ENCODE data around the gene CLMN. TPM values are rescaled to one million over a fixed set of nuclear protein-coding genes. Genes with fewer than 3 reads are reported as not detected.

The CLMN gene
- total RNA-seq, 1 experiment from 2014 or later = 33.4 TPM

DNA sequence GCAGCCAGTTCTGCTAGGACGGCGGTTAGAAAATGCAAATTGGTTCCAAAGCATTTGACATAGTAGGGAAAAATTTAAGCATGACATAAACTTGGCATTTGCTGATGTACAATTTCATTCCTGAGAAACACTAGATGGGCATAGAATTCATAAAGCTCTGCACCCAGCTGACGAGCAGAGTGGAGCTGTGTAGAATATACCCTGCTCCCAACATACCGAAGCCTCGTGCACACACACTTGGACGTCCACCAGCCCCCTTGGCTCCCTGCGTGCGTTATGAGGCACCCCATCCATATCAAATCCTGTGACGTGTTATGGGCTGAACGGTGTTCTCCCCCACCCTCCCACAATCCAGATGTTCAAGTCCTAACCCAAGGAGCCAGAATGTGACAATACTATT is 65.4 kb downstream of the CLMN start:
- Histone ChIP-seq H2AFZ (ENCODE audit: low read depth, low read length, poor library complexity, severe bottlenecking) (no peak overlapping the region), H3K4me3 (replicated peaks in 1 of 2; ENCODE audit: low read depth in 1 of 2, low read length in 2 of 2) (no peak overlapping the region), H3K27me3 (ENCODE audit: insufficient read depth, low read length) (no peaks in the 10 kb centered on the region), H3K4me1 (ENCODE audit: control insufficient read depth in 1 of 2, insufficient read depth in 2 of 2, low read length in 2 of 2) (peaks cover 13 to 54% of the 10 kb centered on the region in 2 experiments; a peak in 3 of 4 replicates), H3K9me3 (ENCODE audit: control insufficient read depth in 1 of 2, insufficient read depth in 1 of 2, low read depth in 1 of 2, low read length in 2 of 2) (no peaks in the 10 kb centered on the region), H3K79me2 (ENCODE audit: insufficient read depth, low read length) (no peaks in the 10 kb centered on the region), H4K20me1 (ENCODE audit: insufficient read depth) (no peaks in the 10 kb centered on the region), H3K36me3 (ENCODE audit: control insufficient read depth in 1 of 2, insufficient read depth in 2 of 2, low read length in 2 of 2) (no peaks in the 10 kb centered on the region), H3K4me2 (ENCODE audit: low read length) (no peak overlapping the region), H3K9me2 (ENCODE audit: insufficient read depth) (no peaks in the 10 kb centered on the region), H3K27ac (ENCODE audit: low read depth, low read length) (no peak overlapping the region), H3K9ac (ENCODE audit: low read length) (no peak overlapping the region)
- TF ChIP-seq FOSL1 (IDR thresholded peaks at IDR 0.05; ENCODE audit: low read depth) (no peak), JUND (IDR thresholded peaks at IDR 0.05) (no peak), RAD21 (IDR thresholded peaks at IDR 0.05; ENCODE audit: low read depth) (no peak), ZNF274 (IDR thresholded peaks at IDR 0.05; ENCODE audit: low read depth, low read length) (no peak), YY1 (IDR thresholded peaks at IDR 0.05; ENCODE audit: extremely low read depth, insufficient replicate concordance, low read depth, low read length) (no peak), POLR2A (IDR thresholded peaks at IDR 0.05; ENCODE audit: borderline replicate concordance, extremely low read depth, insufficient read depth, insufficient read length) (no peak), ATF3 (IDR thresholded peaks at IDR 0.05) (no peak), REST (IDR thresholded peaks at IDR 0.05; ENCODE audit: low read depth) (no peak), SIN3A (IDR thresholded peaks at IDR 0.05; ENCODE audit: low read depth) (no peak)
- TF ChIP-seq, protein P1, sequence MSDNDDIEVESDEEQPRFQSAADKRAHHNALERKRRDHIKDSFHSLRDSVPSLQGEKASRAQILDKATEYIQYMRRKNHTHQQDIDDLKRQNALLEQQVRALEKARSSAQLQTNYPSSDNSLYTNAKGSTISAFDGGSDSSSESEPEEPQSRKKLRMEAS (IDR thresholded peaks at IDR 0.05) = no peak
- TF ChIP-seq, protein P2, sequence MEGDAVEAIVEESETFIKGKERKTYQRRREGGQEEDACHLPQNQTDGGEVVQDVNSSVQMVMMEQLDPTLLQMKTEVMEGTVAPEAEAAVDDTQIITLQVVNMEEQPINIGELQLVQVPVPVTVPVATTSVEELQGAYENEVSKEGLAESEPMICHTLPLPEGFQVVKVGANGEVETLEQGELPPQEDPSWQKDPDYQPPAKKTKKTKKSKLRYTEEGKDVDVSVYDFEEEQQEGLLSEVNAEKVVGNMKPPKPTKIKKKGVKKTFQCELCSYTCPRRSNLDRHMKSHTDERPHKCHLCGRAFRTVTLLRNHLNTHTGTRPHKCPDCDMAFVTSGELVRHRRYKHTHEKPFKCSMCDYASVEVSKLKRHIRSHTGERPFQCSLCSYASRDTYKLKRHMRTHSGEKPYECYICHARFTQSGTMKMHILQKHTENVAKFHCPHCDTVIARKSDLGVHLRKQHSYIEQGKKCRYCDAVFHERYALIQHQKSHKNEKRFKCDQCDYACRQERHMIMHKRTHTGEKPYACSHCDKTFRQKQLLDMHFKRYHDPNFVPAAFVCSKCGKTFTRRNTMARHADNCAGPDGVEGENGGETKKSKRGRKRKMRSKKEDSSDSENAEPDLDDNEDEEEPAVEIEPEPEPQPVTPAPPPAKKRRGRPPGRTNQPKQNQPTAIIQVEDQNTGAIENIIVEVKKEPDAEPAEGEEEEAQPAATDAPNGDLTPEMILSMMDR (IDR thresholded peaks at IDR 0.05 in 2 of 3, conservative IDR thresholded peaks at IDR 0.05 in 1 of 3; ENCODE audit: borderline replicate concordance in 1 of 3, insufficient read depth in 1 of 3, low read depth in 2 of 3, low read length in 2 of 3) = no peak
- ATAC-seq (no peak), DNase-seq (ENCODE audit: low read depth, low spot score) (no peak)
- no TSS peak for BruUV-seq (replicated peaks)
- intact Hi-C loops (cut with micrococcal nuclease) = no loop called here
- ChIA-PET RAD21 (ENCODE audit: low non-redundant PET in 1 of 2, low total read pairs in 2 of 2, uncharacterized antibody in 2 of 2, unreplicated experiment in 2 of 2) (no interaction called here), POLR2A (no interaction called here), CTCF (no interaction called here)
